Neuronal stem cell (in vitro differentiated cells): Measurements from ENCODE around the gene MAS1.

ENCODE experiments used
- DNase-seq: peaks from one replicate; pipeline ENCODE4 v3.0.0-alpha.2; 2013; ENCODE audit warnings: low spot score
- H2AFZ ChIP-seq: one replicate; pipeline ENCODE4 v1.6.1; 2013; ENCODE audit warnings: mild to moderate bottlenecking, low read length, inconsistent platforms
- H2AK5ac ChIP-seq: 2 replicates; pipeline ENCODE4 v1.6.1; 2013; ENCODE audit warnings: low read depth, mild to moderate bottlenecking, inconsistent platforms, low read length, moderate library complexity, mixed read lengths
- H2BK120ac ChIP-seq: 2 replicates; pipeline ENCODE4 v1.6.1; 2013; ENCODE audit warnings: low read depth, mild to moderate bottlenecking, inconsistent platforms, low read length, moderate library complexity, mixed read lengths
- H2BK12ac ChIP-seq: one replicate; pipeline ENCODE4 v1.6.1; 2013; ENCODE audit warnings: low read length, inconsistent platforms
- H2BK15ac ChIP-seq: 2 replicates; pipeline ENCODE4 v1.6.1; 2013; ENCODE audit warnings: mild to moderate bottlenecking, low read length, inconsistent platforms, mixed read lengths
- H2BK5ac ChIP-seq: one replicate; pipeline ENCODE4 v1.6.1; 2013; ENCODE audit warnings: inconsistent platforms, mild to moderate bottlenecking, low read length, moderate library complexity
- H3K14ac ChIP-seq: one replicate; pipeline ENCODE4 v1.6.1; 2013; ENCODE audit warnings: low read length, inconsistent platforms
- H3K18ac ChIP-seq: 2 replicates; pipeline ENCODE4 v1.6.1; 2013; ENCODE audit warnings: low read length, inconsistent platforms
- H3K23ac ChIP-seq: 2 replicates; pipeline ENCODE4 v1.6.1; 2013; ENCODE audit warnings: low read depth, mild to moderate bottlenecking, mixed read lengths, low read length, inconsistent platforms; ENCODE audit not compliant: poor library complexity
- H3K27ac ChIP-seq: replicated peaks from 3 replicates; pipeline ENCODE4 v1.5.1; 2013; ENCODE audit warnings: low read length, inconsistent platforms
- H3K27me3 ChIP-seq, 3 experiments: 2 replicates each; pipeline ENCODE4 v1.6.1; 2013; ENCODE audit warnings: low read length in 3 of 3, mild to moderate bottlenecking in 2 of 3, inconsistent platforms in 1 of 3, low read depth in 1 of 3, mixed read lengths in 1 of 3, moderate library complexity in 1 of 3; ENCODE audit not compliant: control insufficient read depth in 3 of 3, insufficient read depth in 3 of 3
- H3K36me3 ChIP-seq, 2 donors: replicated peaks in 1 of 2; 2 replicates each; pipeline ENCODE4 v1.6.1; 2013; ENCODE audit warnings: low read length in 2 of 2; ENCODE audit not compliant: control insufficient read depth in 2 of 2, insufficient read depth in 2 of 2
- H3K4ac ChIP-seq: 2 replicates; pipeline ENCODE4 v1.6.1; 2013; ENCODE audit warnings: inconsistent platforms, mild to moderate bottlenecking, low read length, moderate library complexity
- H3K4me1 ChIP-seq, 2 donors: 1 replicate in 1 of 2; 2 replicates in 1 of 2; pipeline ENCODE4 v1.6.1; 2013; ENCODE audit warnings: low read length in 2 of 2, low read depth in 1 of 2; ENCODE audit not compliant: control insufficient read depth in 2 of 2, insufficient read depth in 1 of 2
- H3K4me2 ChIP-seq: one replicate; pipeline ENCODE4 v1.6.1; 2013; ENCODE audit warnings: mild to moderate bottlenecking, low read length, inconsistent platforms; ENCODE audit not compliant: insufficient read depth, poor library complexity, severe bottlenecking
- H3K4me3 ChIP-seq, 2 donors: 2 replicates each; pipeline ENCODE4 v1.5.1; 2013; ENCODE audit warnings: low read length in 2 of 2, mild to moderate bottlenecking in 2 of 2, inconsistent platforms in 1 of 2, moderate library complexity in 1 of 2
- H3K79me1 ChIP-seq: one replicate; pipeline ENCODE4 v1.6.1; 2013; ENCODE audit warnings: low read depth, mild to moderate bottlenecking, inconsistent platforms, low read length, moderate library complexity
- H3K9ac ChIP-seq: one replicate; pipeline ENCODE4 v1.6.1; 2013; ENCODE audit warnings: mild to moderate bottlenecking, low read depth, low read length, inconsistent platforms; ENCODE audit not compliant: poor library complexity
- H3K9me3 ChIP-seq, 2 donors: replicated peaks in 1 of 2; 2 replicates each; pipeline versions ENCODE3 to v1.6.1; 2013; ENCODE audit warnings: low read length in 2 of 2, mild to moderate bottlenecking in 2 of 2, inconsistent platforms in 1 of 2, low read depth in 1 of 2, mixed read lengths in 1 of 2, moderate library complexity in 1 of 2; ENCODE audit not compliant: control insufficient read depth in 2 of 2, insufficient read depth in 1 of 2
- H4K8ac ChIP-seq: one replicate; pipeline ENCODE4 v1.6.1; 2013; ENCODE audit warnings: low read depth, mild to moderate bottlenecking, inconsistent platforms, low read length, moderate library complexity
- H4K91ac ChIP-seq: one replicate; pipeline ENCODE4 v1.6.1; 2013; ENCODE audit warnings: low read length, low read depth, mild to moderate bottlenecking, inconsistent platforms; ENCODE audit not compliant: poor library complexity
- WGBS, 2 donors: extraction: QIAGEN DNeasy Blood & Tissue Kit; methylation state at CpG; one replicate each; pipeline ENCODE4 v1.1.7; 2013; ENCODE audit warnings: missing lambda C conversion rate in 2 of 2, mixed read lengths in 1 of 2; ENCODE audit not compliant: insufficient read length in 2 of 2, insufficient replicate concordance in 1 of 2; ENCODE audit errors: extremely low coverage in 2 of 2; 5-methylcytosine and 5-hydroxymethylcytosine counted together

Gene MAS1

DNA sequence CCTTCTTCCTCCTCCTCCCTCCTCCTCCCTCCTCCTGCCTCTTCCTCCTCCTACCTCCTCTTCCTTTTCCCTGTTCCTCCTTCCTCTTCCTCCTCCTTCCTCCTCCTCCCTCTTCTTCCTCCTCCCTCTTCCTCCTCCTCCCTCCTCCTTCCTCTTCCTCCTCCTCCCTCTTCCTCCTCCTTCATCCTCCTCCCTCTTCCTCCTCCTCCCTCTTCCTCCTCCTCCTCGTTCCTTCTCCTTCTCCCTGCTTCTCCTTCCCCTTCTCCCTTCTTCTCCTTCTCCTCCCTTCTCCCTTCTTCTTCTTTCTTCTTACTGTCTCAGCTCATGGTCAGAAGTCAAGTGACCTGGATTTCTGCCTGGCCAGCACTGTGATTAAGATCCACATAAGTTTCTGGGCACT, 7.7 kb downstream of the MAS1 start:
- Histone ChIP-seq H3K4ac (no peak overlapping the region), H2AFZ (no peak overlapping the region), H2BK5ac (no peak overlapping the region), H3K4me2 (no peak overlapping the region), H2BK15ac (no peak overlapping the region), H4K91ac (no peak overlapping the region), H3K14ac (no peak overlapping the region), H3K27ac (no peak overlapping the region), H3K36me3 (no peaks in the 10 kb centered on the region), H3K79me1 (no peaks in the 10 kb centered on the region), H3K27me3 (peaks cover 0 to 19% (median 0%) of the 10 kb centered on the region in 3 experiments), H3K9me3 (no peaks in the 10 kb centered on the region), H2BK120ac (no peak overlapping the region), H3K4me1 (no peaks in the 10 kb centered on the region), H4K8ac (no peak overlapping the region), H3K23ac (no peak overlapping the region), H3K9ac (no peak overlapping the region), H3K18ac (no peak overlapping the region), H2BK12ac (no peak overlapping the region), H2AK5ac (no peak overlapping the region), H3K4me3 (no peak overlapping the region)
- DNase-seq = no peak
- no CpG with 5 or more reads among the region's 1 CpG for WGBS, 2 donors

- WGBS, 2 donors = no CpG with 5 or more reads among the region's 15 CpGs
- Histone ChIP-seq H3K4ac (no peak overlapping the region), H3K14ac (no peak overlapping the region), H3K23ac (no peak overlapping the region), H2BK120ac (no peak overlapping the region), H2BK5ac (no peak overlapping the region), H4K91ac (no peak overlapping the region), H3K4me2 (no peak overlapping the region), H3K79me1 (no peaks in the 10 kb centered on the region), H2BK12ac (no peak overlapping the region), H2BK15ac (no peak overlapping the region), H3K18ac (no peak overlapping the region), H4K8ac (no peak overlapping the region), H2AK5ac (no peak overlapping the region), H3K9me3 (no peaks in the 10 kb centered on the region), H3K4me1 (no peaks in the 10 kb centered on the region), H3K4me3 (no peak overlapping the region), H3K27me3 (peaks cover 0 to 34% (median 0%) of the 10 kb centered on the region in 3 experiments), H2AFZ (no peak overlapping the region), H3K36me3 (no peaks in the 10 kb centered on the region), H3K27ac (no peak overlapping the region), H3K9ac (no peak overlapping the region)
- no peak for DNase-seq
These were observed 9.4 kb downstream of the MAS1 start for GRCh38 chr6:159899994-159900745.

DNA sequence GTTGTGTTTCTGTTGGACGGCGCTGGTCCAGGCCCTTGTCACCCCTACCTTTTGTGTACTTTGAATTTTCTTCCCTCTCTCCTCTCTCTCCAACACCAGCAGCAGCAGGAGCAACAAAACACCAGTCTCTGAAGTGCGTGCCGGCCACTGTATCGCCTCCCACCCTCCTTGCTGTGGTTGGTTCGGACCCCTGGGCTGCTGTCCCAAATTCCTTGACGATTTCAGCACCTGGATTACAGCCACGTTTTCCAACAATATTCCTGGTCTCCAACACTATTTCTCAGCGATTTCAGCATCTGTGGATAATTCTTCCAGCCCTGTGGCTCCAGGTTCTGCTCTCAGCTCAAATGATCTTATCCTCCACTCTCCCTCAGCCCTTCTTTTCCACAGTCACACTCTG, 11.8 kb downstream of the MAS1 start:
- no peaks in the 10 kb centered on the region for H3K79me1 ChIP-seq
- H3K4me1 ChIP-seq = no peaks in the 10 kb centered on the region
- H3K23ac ChIP-seq = no peak overlapping the region
- no peak overlapping the region for H3K18ac ChIP-seq
- H2BK12ac ChIP-seq = no peak overlapping the region
- H2BK120ac ChIP-seq = no peak overlapping the region
- H2AK5ac ChIP-seq = no peak overlapping the region
- no peak overlapping the region for H2AFZ ChIP-seq
- peaks cover 0 to 37% (median 0%) of the 10 kb centered on the region in 3 experiments for H3K27me3 ChIP-seq
- no peak for DNase-seq
- no peak overlapping the region for H3K4me2 ChIP-seq
- no peaks in the 10 kb centered on the region for H3K36me3 ChIP-seq
- H3K27ac ChIP-seq = no peak overlapping the region
- no peaks in the 10 kb centered on the region for H3K9me3 ChIP-seq
- H3K4me3 ChIP-seq = no peak overlapping the region
- H4K91ac ChIP-seq = no peak overlapping the region
- no peak overlapping the region for H4K8ac ChIP-seq
- H2BK15ac ChIP-seq = no peak overlapping the region
- no peak overlapping the region for H3K14ac ChIP-seq
- no peak overlapping the region for H2BK5ac ChIP-seq
- no CpG with 5 or more reads among the region's 9 CpGs for WGBS, 2 donors
- H3K9ac ChIP-seq = no peak overlapping the region
- H3K4ac ChIP-seq = no peak overlapping the region

DNA sequence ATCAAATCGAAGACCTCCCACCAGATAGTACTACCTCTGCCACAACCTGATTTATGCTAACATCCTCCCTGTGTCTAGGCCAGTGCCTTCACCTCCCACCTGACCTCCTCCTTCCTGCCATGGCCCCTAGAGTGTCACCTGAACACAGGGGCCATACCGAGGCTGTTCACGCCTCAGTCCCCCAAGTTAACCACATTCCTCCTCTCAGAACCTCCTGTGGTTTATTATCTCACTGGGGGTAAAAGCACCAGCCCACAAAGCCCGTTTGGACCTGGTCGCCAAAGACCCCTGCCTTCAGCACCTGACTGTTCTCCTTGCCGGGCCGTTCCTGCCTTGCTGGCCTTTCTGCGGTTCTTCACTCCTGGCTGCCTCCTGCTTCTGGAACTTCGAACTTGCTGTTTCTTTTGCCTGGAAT, 13.7 kb downstream of the MAS1 start:
- Histone ChIP-seq H2BK15ac (no peak overlapping the region), H3K23ac (no peak overlapping the region), H2AFZ (no peak overlapping the region), H2AK5ac (no peak overlapping the region), H3K36me3 (no peaks in the 10 kb centered on the region), H3K4me3 (no peak overlapping the region), H3K27ac (no peak overlapping the region), H3K18ac (no peak overlapping the region), H4K91ac (no peak overlapping the region), H2BK12ac (no peak overlapping the region), H3K9ac (no peak overlapping the region), H3K4me1 (no peaks in the 10 kb centered on the region), H4K8ac (no peak overlapping the region), H2BK120ac (no peak overlapping the region), H3K4ac (no peak overlapping the region), H3K9me3 (no peaks in the 10 kb centered on the region), H3K4me2 (no peak overlapping the region), H3K27me3 (peaks cover 0 to 41% (median 0%) of the 10 kb centered on the region in 3 experiments), H2BK5ac (peak overlapping the region; percentile 63), H3K79me1 (no peaks in the 10 kb centered on the region), H3K14ac (no peak overlapping the region)
- no peak for DNase-seq
- no CpG with 5 or more reads among the region's 9 CpGs for WGBS, 2 donors
